Suprapubic skin (tissue), 4 donors: Measurements from ENCODE around the gene FOXO6.

Source experiments
- EP300 ChIP-seq: sonication (generic); formaldehyde crosslinking; IDR thresholded peaks from one replicate; pipeline ENCODE4 v1.6.1; 2017; ENCODE audit warnings: antibody characterized with exemption
- POLR2A ChIP-seq, 2 donors: fragments of 450-650 bp; IDR thresholded peaks; one replicate each; pipeline ENCODE4 v1.6.1; 2017; ENCODE audit warnings: antibody characterized with exemption in 2 of 2, mild to moderate bottlenecking in 2 of 2, moderate library complexity in 2 of 2
- POLR2AphosphoS5 ChIP-seq, 3 donors: sonication (generic); formaldehyde crosslinking; IDR thresholded peaks; one replicate each; pipeline ENCODE4 v1.6.1; 2017; ENCODE audit warnings: antibody characterized with exemption in 3 of 3
- TF ChIP-seq, protein P1 (sequence below), 2 donors: fragments of 200-600 bp in 1 of 2; fragments of 450-650 bp in 1 of 2; sonication (generic) in 1 of 2; IDR thresholded peaks; one replicate each; pipeline ENCODE4 v1.5.1; 2016 to 2019; ENCODE audit warnings: antibody characterized with exemption in 2 of 2, mild to moderate bottlenecking in 1 of 2, moderate library complexity in 1 of 2

DNA sequence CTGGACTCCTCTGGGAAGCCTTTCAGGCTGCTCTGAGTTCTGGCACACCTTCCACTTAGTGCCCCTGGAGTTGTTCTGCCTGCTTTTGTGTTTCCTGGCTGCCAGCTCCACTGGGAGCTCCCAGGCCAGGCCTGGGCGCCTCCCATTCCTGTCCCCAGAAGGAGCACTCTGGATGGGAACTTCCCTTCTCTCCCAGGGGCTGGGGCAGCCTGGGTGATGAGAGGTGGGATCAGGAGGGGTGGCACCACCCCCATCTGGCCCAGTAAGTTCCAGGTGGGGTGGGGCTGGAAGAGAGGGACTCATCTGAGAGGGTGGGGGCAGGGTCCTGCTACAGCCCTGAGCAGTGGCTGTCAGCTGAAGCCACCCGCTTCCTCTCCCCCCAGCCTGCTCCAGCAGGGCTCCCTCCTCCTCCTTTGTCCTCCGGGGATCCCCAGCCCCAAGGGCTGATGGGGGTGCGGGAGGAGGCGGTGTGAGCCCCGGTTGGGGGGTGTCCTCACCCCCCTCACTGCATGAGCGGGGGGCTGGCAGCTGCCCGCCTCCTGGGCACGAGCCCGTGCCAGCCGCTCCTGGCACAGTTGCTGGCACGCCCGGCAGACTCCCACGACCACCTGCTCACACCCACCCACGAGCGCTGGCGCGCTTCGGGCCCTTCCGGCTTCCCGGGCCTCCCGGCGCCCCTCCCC lies 4.7 kb downstream of the FOXO6 start:
- no peak for TF ChIP-seq POLR2A (IDR thresholded peaks at IDR 0.05)
- TF ChIP-seq, protein P1, sequence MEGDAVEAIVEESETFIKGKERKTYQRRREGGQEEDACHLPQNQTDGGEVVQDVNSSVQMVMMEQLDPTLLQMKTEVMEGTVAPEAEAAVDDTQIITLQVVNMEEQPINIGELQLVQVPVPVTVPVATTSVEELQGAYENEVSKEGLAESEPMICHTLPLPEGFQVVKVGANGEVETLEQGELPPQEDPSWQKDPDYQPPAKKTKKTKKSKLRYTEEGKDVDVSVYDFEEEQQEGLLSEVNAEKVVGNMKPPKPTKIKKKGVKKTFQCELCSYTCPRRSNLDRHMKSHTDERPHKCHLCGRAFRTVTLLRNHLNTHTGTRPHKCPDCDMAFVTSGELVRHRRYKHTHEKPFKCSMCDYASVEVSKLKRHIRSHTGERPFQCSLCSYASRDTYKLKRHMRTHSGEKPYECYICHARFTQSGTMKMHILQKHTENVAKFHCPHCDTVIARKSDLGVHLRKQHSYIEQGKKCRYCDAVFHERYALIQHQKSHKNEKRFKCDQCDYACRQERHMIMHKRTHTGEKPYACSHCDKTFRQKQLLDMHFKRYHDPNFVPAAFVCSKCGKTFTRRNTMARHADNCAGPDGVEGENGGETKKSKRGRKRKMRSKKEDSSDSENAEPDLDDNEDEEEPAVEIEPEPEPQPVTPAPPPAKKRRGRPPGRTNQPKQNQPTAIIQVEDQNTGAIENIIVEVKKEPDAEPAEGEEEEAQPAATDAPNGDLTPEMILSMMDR (IDR thresholded peaks at IDR 0.05) = no peak
- no peak for TF ChIP-seq POLR2AphosphoS5 (IDR thresholded peaks at IDR 0.05)
- TF ChIP-seq EP300 = no peak
